ENCODE measurements around the gene PLOD1. TPM values are rescaled to one million over a fixed set of nuclear protein-coding genes. Genes with fewer than 3 reads are reported as not detected.

PLOD1 gene
- total RNA-seq, 2 donors from 2014 or later: 13.5 to 13.6 TPM

GRCh38 chr1:11979851-11980675, 45.5 kb downstream of the PLOD1 start, which contains the start of gene MFN2:
Gene MFN2, plus strand, starts transcription at chr1:11980444. Its CDS starts 8,725 bp downstream, at chr1:11989169.
- Mint-ChIP-seq H3K27me3 (ENCODE audit: low read depth) (no peaks in the 10 kb centered on the region), H3K36me3 (ENCODE audit: insufficient read depth in 2 of 2) (peaks cover 7 to 13% of the 10 kb centered on the region in 2 donors), H3K4me3 (peak within 1 kb of the TSS; percentile 97 to 98), H3K9me3 (no peaks in the 10 kb centered on the region), H3K4me1 (ENCODE audit: low read depth) (peaks cover 37% of the 10 kb centered on the region), H3K27ac (peak within 1 kb of the TSS; percentile 97)
- DNase-seq: peak; percentile 95 to 96
- peak; percentile 95 to 96 for ATAC-seq (replicated peaks in 1 of 2)

DNA sequence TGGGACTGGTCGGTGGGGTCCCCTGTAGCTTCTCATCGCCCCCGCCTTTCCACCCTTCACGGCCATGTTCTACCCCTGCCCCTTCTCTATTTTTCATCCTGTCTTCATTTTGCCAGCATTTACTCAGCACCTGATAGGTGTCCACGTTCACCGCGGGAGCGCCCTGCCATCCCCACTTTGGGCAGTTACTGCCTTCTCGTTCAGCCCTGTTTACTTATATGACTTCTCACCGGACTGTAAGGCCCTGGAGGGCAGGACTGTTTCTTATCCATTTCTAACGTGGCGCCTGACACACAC, 46.1 kb downstream of the PLOD1 start:
- Mint-ChIP-seq H3K4me1 (ENCODE audit: low read depth) (peaks cover 37% of the 10 kb centered on the region), H3K27me3 (ENCODE audit: low read depth) (no peaks in the 10 kb centered on the region), H3K27ac (peak overlapping the region; percentile 97), H3K9me3 (no peaks in the 10 kb centered on the region), H3K36me3 (ENCODE audit: insufficient read depth in 2 of 2) (peaks cover 7 to 10% of the 10 kb centered on the region in 2 donors), H3K4me3 (peak overlapping the region; percentile 97 to 98)
- DNase-seq (no peak), ATAC-seq (replicated peaks in 1 of 2) (no peak)

DNA sequence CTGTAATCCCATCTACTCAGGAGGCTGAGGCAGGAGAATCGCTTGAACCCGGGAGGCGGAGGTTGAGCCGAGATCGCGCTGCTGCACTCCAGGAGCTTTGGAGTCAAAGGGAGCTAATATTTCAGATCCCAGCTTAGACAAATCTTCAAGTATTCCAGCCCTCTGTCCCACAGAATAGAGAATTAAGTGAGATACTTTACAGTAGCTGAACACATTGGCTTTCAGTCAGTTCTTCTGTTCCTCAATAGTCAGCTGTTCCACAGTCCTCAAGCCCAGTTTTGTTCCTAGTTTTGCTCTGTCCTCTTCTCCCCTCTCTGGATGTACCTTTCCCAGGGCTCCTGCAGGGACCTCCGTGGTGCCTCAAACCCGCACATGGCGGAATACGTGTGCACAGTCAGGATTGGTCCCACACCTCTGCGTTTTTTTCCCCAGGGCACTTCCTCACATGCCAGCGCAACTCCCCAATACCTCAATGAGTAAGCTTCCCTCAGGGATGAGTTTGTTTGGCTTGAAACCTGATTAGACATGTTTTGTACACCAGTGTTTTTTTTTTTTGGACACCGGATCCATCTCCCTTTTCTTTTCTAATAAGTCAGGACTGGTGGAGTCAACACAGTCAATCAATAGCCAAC, 47.0 kb downstream of the PLOD1 start:
- Mint-ChIP-seq H3K4me1 (ENCODE audit: low read depth) (peaks cover 37% of the 10 kb centered on the region), H3K4me3 (peak overlapping the region; percentile 97 to 98), H3K27me3 (ENCODE audit: low read depth) (no peaks in the 10 kb centered on the region), H3K27ac (peak overlapping the region; percentile 97), H3K36me3 (ENCODE audit: insufficient read depth in 2 of 2) (peaks cover 9 to 13% of the 10 kb centered on the region in 2 donors), H3K9me3 (no peaks in the 10 kb centered on the region)
- no peak for DNase-seq
- no peak for ATAC-seq (replicated peaks in 1 of 2)

GRCh38 chr1:11982010-11982392, 47.5 kb downstream of the PLOD1 start:
- peaks cover 9 to 13% of the 10 kb centered on the region in 2 donors for H3K36me3 Mint-ChIP-seq (ENCODE audit: insufficient read depth in 2 of 2)

GRCh38 chr1:11984121-11984520, 49.6 kb downstream of the PLOD1 start:
- DNase-seq (no peak), ATAC-seq (replicated peaks in 1 of 2) (no peak)
- Mint-ChIP-seq H3K9me3 (no peaks in the 10 kb centered on the region), H3K4me1 (ENCODE audit: low read depth) (peaks cover 37% of the 10 kb centered on the region), H3K36me3 (ENCODE audit: insufficient read depth in 2 of 2) (peaks cover 9 to 16% of the 10 kb centered on the region in 2 donors), H3K27ac (no peak overlapping the region), H3K4me3 (no peak overlapping the region), H3K27me3 (ENCODE audit: low read depth) (no peaks in the 10 kb centered on the region)

More at GRCh38 chr1:11982010-11982392, 47.5 kb downstream of the PLOD1 start:
- peaks cover 37% of the 10 kb centered on the region for H3K4me1 Mint-ChIP-seq (ENCODE audit: low read depth)
- H3K4me3 Mint-ChIP-seq: peak overlapping the region; percentile 97 to 98
- H3K9me3 Mint-ChIP-seq: no peaks in the 10 kb centered on the region
- ATAC-seq (replicated peaks in 1 of 2): no peak
- no peak for DNase-seq
- H3K27ac Mint-ChIP-seq: peak overlapping the region; percentile 97
- H3K27me3 Mint-ChIP-seq (ENCODE audit: low read depth): no peaks in the 10 kb centered on the region

DNA sequence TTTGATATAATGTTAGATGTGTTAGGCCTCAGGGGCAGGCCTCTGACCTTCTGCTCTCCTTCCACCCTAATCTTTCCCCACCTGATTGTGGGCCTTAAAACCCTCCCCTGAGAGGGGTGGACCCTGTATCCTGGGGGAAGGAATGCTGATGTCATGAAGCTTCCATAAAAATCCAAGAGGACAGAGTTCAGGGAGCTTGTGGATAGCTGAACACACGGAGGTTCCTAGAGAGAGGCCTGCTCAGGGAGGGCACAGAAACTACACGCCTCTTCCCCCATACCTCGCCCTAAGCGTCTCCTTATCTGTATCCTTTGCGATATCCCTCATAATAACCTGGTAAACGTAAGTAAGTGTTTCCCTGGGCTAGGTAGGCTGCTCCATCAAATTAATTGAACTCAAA, 50.1 kb downstream of the PLOD1 start:
- peaks cover 33% of the 10 kb centered on the region for H3K4me1 Mint-ChIP-seq (ENCODE audit: low read depth)
- H3K27ac Mint-ChIP-seq: no peak overlapping the region
- ATAC-seq (replicated peaks in 1 of 2): no peak
- DNase-seq: no peak
- H3K36me3 Mint-ChIP-seq (ENCODE audit: insufficient read depth in 2 of 2): peaks cover 9 to 18% of the 10 kb centered on the region in 2 donors
- H3K27me3 Mint-ChIP-seq (ENCODE audit: low read depth): no peaks in the 10 kb centered on the region
- H3K4me3 Mint-ChIP-seq: no peak overlapping the region
- H3K9me3 Mint-ChIP-seq: no peaks in the 10 kb centered on the region

GRCh38 chr1:11985171-11985570, 50.7 kb downstream of the PLOD1 start:
- H3K4me1 Mint-ChIP-seq (ENCODE audit: low read depth): peaks cover 34% of the 10 kb centered on the region
- no peak overlapping the region for H3K4me3 Mint-ChIP-seq
- no peak for ATAC-seq (replicated peaks in 1 of 2)
- H3K27ac Mint-ChIP-seq: no peak overlapping the region
- peaks cover 9 to 20% of the 10 kb centered on the region in 2 donors for H3K36me3 Mint-ChIP-seq (ENCODE audit: insufficient read depth in 2 of 2)
- no peaks in the 10 kb centered on the region for H3K27me3 Mint-ChIP-seq (ENCODE audit: low read depth)
- no peaks in the 10 kb centered on the region for H3K9me3 Mint-ChIP-seq
- no peak for DNase-seq

DNA sequence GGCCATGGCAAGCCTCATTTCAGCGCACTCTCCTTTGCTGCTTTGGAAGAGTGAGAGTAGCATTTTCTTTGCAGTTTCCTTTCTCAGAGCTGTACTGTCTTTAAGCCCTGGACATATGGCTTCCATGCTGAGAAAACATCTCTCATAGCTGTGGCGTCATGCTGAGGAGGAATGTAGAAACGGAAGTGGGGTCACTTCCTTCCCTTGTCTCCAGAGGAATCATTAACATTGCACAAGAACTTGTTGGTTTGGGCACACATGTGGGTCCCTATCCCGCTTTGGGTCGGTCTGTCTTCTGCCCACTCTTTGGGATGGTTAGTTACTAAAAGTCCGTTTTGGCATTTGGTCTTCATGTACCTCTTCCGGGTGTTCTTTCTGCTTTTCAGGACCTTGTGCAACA, 51.3 kb downstream of the PLOD1 start:
- peak overlapping the region; percentile 4 for H3K27ac Mint-ChIP-seq
- H3K27me3 Mint-ChIP-seq (ENCODE audit: low read depth): no peaks in the 10 kb centered on the region
- DNase-seq (no peak), ATAC-seq (replicated peaks in 1 of 2) (no peak)
- H3K36me3 Mint-ChIP-seq (ENCODE audit: insufficient read depth in 2 of 2): peaks cover 7 to 18% of the 10 kb centered on the region in 2 donors
- H3K4me3 Mint-ChIP-seq: no peak overlapping the region
- peaks cover 37% of the 10 kb centered on the region for H3K4me1 Mint-ChIP-seq (ENCODE audit: low read depth)
- no peaks in the 10 kb centered on the region for H3K9me3 Mint-ChIP-seq

DNA sequence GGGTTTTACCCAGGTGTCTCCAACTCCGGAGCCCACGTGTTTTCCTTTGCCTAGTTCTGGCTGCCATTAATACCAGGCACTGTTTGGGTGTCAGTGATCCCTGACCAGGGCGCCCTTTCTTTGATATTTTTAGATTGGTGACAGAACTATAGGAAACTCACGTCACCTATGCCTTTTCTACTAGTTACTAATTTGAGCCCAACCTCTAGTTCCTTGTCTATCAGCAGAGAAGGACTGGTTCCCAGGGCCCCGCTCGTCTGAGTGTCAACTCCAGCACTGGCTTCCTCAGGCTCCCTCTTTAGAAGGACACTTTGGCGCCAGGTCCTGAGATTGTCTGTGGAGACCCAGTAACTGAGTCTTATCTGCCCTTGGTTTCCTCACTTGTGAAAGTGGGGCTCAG, 55.2 kb downstream of the PLOD1 start:
- H3K36me3 Mint-ChIP-seq (ENCODE audit: insufficient read depth in 2 of 2): peaks cover 4 to 24% of the 10 kb centered on the region in 2 donors
- H3K4me3 Mint-ChIP-seq: no peak overlapping the region
- H3K27me3 Mint-ChIP-seq (ENCODE audit: low read depth): no peaks in the 10 kb centered on the region
- H3K27ac Mint-ChIP-seq: no peak overlapping the region
- H3K4me1 Mint-ChIP-seq (ENCODE audit: low read depth): peaks cover 12% of the 10 kb centered on the region
- DNase-seq (no peak), ATAC-seq (replicated peaks in 1 of 2) (no peak)
- H3K9me3 Mint-ChIP-seq: no peaks in the 10 kb centered on the region

DNA sequence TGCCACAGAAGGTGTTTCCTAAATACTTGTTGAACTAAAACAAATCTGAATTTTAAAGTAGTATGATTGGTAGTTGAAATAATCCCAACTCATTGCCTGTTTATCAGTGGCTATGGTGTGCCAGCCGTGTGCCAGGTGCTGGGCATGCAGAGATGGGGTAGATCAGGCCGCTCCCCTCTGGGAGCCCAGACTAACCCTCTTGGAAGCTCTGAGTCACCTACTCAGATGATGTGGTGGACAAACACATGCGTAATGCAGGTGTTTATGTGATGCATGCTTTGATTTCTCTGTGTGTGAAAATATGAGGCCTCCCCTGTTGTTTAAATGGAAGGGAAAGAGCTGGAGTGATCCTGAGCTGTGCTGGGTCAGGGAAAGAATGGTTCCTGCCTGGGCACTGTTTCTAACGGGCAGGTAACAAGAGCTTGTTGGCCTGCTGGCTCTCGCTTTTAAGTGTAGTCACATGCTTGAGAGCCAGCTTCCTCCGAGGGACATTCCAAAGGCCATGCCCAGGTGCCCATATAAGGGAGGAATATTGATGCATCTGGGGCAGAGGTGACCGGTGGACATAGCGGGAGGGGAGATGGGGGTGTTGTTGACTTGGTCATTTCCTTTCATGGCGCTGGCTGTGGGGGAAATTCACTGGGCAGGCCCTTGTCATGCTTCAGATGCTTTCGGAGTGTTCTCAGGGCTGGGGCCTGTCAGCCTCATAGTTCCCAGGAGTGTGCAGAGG, 56.0 kb downstream of the PLOD1 start:
- H3K9me3 Mint-ChIP-seq: no peaks in the 10 kb centered on the region
- H3K27ac Mint-ChIP-seq: peak overlapping the region; percentile 47
- H3K36me3 Mint-ChIP-seq (ENCODE audit: insufficient read depth in 2 of 2): peaks cover 6 to 25% of the 10 kb centered on the region in 2 donors
- ATAC-seq (replicated peaks in 1 of 2) (no peak), DNase-seq (no peak)
- H3K4me3 Mint-ChIP-seq: no peak overlapping the region
- H3K27me3 Mint-ChIP-seq (ENCODE audit: low read depth): no peaks in the 10 kb centered on the region
- H3K4me1 Mint-ChIP-seq (ENCODE audit: low read depth): peaks cover 12% of the 10 kb centered on the region

DNA sequence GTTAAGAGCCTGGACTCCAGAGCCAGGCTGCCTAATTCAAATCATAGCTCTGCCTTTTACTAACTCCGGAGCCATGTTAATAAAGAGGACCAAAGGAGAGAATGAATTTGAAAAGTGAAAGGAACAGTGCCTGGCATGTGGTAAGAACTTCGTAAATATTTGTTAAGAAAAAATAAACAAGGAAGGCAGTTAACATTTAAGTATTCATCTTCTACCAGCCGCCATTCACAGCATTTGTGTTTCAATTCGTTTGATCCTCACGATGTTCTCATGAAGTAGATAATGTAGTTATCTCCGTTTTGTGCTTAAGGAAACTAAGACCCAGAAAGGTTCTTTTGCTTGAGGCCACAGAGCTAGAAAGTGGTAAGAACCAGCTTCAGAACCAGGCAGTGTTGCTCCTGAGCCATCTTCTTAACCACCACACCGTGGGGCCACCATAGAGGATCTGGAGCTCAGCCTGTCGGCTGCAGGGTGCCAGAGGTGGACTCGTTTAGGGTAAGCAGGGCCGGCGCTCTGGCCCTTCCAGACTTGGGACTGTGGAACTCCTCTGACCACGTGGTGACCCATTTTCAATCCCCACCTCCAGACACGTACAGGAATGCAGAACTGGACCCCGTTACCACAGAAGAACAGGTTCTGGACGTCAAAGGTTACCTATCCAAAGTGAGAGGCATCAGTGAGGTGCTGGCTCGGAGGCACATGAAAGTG, 57.6 kb downstream of the PLOD1 start:
- Mint-ChIP-seq H3K4me1 (ENCODE audit: low read depth) (peaks cover 12% of the 10 kb centered on the region), H3K27ac (no peak overlapping the region), H3K4me3 (no peak overlapping the region), H3K27me3 (ENCODE audit: low read depth) (no peaks in the 10 kb centered on the region), H3K36me3 (ENCODE audit: insufficient read depth in 2 of 2) (peaks cover 6 to 28% of the 10 kb centered on the region in 2 donors), H3K9me3 (no peaks in the 10 kb centered on the region)
- DNase-seq (no peak), ATAC-seq (replicated peaks in 1 of 2) (no peak)

DNA sequence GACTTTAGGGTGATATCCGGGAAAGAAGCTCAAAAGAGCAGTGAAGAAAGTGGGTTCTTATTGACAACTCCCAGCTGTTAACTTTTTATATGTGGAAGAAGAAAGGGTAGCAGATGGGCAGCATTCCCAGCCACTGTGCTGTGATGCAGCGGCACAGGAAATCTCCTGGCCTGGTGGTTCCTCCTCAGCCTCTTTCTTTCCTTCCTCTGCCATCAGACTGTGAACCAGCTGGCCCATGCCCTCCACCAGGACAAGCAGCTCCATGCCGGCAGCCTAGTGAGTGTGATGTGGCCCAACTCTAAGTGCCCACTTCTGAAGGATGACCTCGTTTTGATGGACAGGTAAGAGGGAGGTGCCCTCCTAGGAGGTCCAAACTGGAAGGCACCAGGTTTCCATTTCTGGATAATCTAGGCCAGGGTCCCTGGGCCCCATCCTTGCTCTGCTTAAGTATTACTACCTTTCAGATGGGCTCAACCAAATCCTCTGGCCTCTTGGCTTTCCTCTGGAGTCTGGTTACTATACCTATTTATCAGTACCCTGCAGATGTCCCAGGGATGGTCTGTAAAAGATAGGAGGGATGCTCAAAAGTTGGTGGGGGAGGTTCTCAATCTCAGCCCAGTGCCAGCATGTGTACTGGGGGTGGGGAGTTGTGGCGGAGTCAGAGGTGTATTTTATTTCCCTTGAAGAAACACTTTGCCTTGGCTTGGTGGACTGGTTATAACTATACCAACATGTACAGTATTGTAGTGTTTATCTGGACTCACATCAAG, 62.7 kb downstream of the PLOD1 start:
- Mint-ChIP-seq H3K36me3 (ENCODE audit: insufficient read depth in 2 of 2) (peaks cover 7 to 24% of the 10 kb centered on the region in 2 donors), H3K27ac (no peak overlapping the region), H3K27me3 (ENCODE audit: low read depth) (no peaks in the 10 kb centered on the region), H3K9me3 (no peaks in the 10 kb centered on the region), H3K4me3 (no peak overlapping the region), H3K4me1 (ENCODE audit: low read depth) (peaks cover 7% of the 10 kb centered on the region)
- ATAC-seq (replicated peaks in 1 of 2) (no peak), DNase-seq (no peak)
